CD4-positive, CD25-positive, alpha-beta regulatory T cell (primary cell): ENCODE results near the gene ARHGDIA. TPM values are rescaled to one million over a fixed set of nuclear protein-coding genes. Genes with fewer than 3 reads are reported as not detected.

Experiments used
- ATAC-seq, 2 donors: fragments of 150-1000 bp; cut with Tn5 transposase; one replicate each; pipeline ENCODE4 v1.10.0; 2021; ENCODE audit warnings: low read depth in 2 of 2, moderate number of reproducible peaks in 2 of 2, moderate library complexity in 1 of 2
- DNase-seq, 3 donors: peaks; one replicate each; pipeline versions ENCODE4 v3.0.0 to v3.0.0-alpha.2; 2012 to 2022; ENCODE audit warnings: mixed read lengths in 1 of 3
- H3K27ac ChIP-seq: one replicate; pipeline ENCODE4 v1.7.0; 2013; ENCODE audit warnings: mild to moderate bottlenecking, low read length; ENCODE audit not compliant: insufficient read depth, poor library complexity, severe bottlenecking
- H3K27me3 ChIP-seq: one replicate; pipeline ENCODE4 v1.7.0; 2013; ENCODE audit warnings: low read length; ENCODE audit not compliant: control insufficient read depth, insufficient read depth
- H3K36me3 ChIP-seq: one replicate; pipeline ENCODE4 v1.7.0; 2013; ENCODE audit warnings: mild to moderate bottlenecking, low read length, moderate library complexity; ENCODE audit not compliant: control insufficient read depth, insufficient read depth
- H3K4me1 ChIP-seq: 2 replicates; pipeline ENCODE4 v1.7.0; 2013; ENCODE audit warnings: mild to moderate bottlenecking, low read length; ENCODE audit not compliant: insufficient read depth, control insufficient read depth, poor library complexity, severe bottlenecking
- H3K4me3 ChIP-seq: one replicate; pipeline ENCODE4 v1.7.0; 2013; ENCODE audit warnings: low read depth, mild to moderate bottlenecking, low read length, moderate library complexity
- H3K9me3 ChIP-seq, 2 experiments: 1 replicate in 1 of 2; 2 replicates in 1 of 2; pipeline ENCODE4 v1.7.0; 2013; ENCODE audit warnings: low read length in 2 of 2, mild to moderate bottlenecking in 1 of 2, moderate library complexity in 1 of 2; ENCODE audit not compliant: control insufficient read depth in 2 of 2
- H3K27ac Mint-ChIP-seq, 3 donors: one replicate each; pipeline ENCODE4 v1.8.0; 2020 to 2022; ENCODE audit warnings: mild to moderate bottlenecking in 3 of 3, mixed read lengths in 3 of 3, moderate library complexity in 2 of 3
- H3K27me3 Mint-ChIP-seq: one replicate; pipeline ENCODE4 v1.8.0; 2022; ENCODE audit warnings: mild to moderate bottlenecking, mixed read lengths
- H3K36me3 Mint-ChIP-seq: one replicate; pipeline ENCODE4 v1.8.0; 2020; ENCODE audit warnings: mixed read lengths
- H3K4me1 Mint-ChIP-seq, 4 donors: one replicate each; pipeline ENCODE4 v1.8.0; 2020 to 2022; ENCODE audit warnings: mixed read lengths in 4 of 4, mild to moderate bottlenecking in 1 of 4
- H3K4me3 Mint-ChIP-seq, 4 donors: one replicate each; pipeline ENCODE4 v1.8.0; 2020 to 2022; ENCODE audit warnings: mild to moderate bottlenecking in 4 of 4, mixed read lengths in 4 of 4, moderate library complexity in 3 of 4
- H3K9me3 Mint-ChIP-seq, 7 donors: one replicate each; pipeline ENCODE4 v1.8.0; 2020 to 2022; ENCODE audit warnings: mixed read lengths in 7 of 7, mild to moderate bottlenecking in 3 of 7, moderate library complexity in 2 of 7
- polyA plus RNA-seq, 4 donors: library from polyadenylated mRNA; unstranded; fragments of 300-500 nt; fragmentation: Illumina TruSeq; gene quantifications; one replicate each; pipeline ENCODE4 v1.2.3, GENCODE V29; 2021
- total RNA-seq: library from RNA; stranded (reverse); gene quantifications from one replicate; pipeline ENCODE4 v1.2.3, GENCODE V29; 2022

Gene ARHGDIA
- total and polyA plus RNA-seq, 5 donors from 2014 or later = 91.4 to 578 (median 107) TPM

DNA sequence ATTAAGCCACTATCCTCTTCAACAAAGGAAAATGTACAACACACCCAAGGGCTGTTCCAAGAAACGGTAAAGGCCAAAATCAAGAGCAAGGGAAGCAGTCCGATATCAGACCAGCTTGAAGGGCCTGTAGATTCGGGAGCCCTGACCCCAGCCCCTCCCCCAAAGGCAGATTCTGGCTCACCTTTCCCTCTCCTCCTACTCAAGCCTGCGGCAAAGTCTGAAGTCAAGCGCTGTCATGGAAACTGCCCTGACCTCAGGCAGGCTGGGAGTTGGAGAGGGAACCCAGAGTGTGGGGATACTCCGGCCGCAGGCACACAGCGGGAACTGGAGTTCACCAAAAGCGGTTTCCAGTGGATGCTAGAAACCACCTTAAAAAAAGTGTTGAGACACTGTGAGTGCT lies 18.5 kb upstream of the ARHGDIA start:
- H3K36me3 Mint-ChIP-seq = peaks cover 17% of the 10 kb centered on the region
- Histone ChIP-seq H3K27ac (peak overlapping the region; percentile 85), H3K36me3 (peaks cover 44% of the 10 kb centered on the region), H3K4me3 (peak overlapping the region; percentile 65), H3K27me3 (no peaks in the 10 kb centered on the region), H3K9me3 (no peaks in the 10 kb centered on the region), H3K4me1 (peaks cover 22% of the 10 kb centered on the region)
- H3K4me3 Mint-ChIP-seq = peak overlapping the region; percentile 64 to 96 (median 90)
- H3K27me3 Mint-ChIP-seq = no peaks in the 10 kb centered on the region
- ATAC-seq (no peak), DNase-seq (no peak)
- H3K4me1 Mint-ChIP-seq = peaks cover 0 to 34% (median 4%) of the 10 kb centered on the region in 4 donors
- H3K9me3 Mint-ChIP-seq = no peaks in the 10 kb centered on the region
- H3K27ac Mint-ChIP-seq = no peak overlapping the region

DNA sequence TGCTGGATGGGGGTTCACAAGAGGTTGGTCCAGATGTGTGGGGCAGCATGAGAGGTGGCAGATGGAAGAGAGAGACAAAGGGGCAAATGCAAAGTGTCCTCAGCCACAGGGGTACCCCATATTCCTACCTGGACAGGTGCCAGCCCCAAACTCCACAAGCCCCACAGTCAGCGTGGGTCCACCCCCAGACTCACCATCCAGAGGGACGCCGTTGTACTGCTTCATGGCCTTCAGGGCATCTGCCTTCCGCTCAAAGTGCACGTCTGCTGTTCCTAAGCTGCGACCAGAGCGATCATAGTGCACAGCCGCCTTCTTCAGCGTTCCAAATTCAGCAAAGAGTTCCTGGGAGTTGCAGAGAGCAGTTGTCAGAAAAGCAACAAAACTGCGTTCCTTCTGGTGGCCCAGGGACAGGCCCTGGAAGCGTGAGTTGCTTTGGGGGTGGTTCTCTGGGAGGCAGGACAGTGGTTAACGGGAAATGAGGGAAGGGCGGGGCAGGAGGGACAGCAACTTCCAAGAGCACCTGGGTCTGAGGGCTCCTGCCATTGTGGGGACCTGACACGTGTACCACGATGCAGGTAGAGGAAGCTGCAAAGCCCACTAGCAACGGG lies 18.0 kb upstream of the ARHGDIA start:
- no peaks in the 10 kb centered on the region for H3K27me3 ChIP-seq
- H3K4me1 ChIP-seq = peaks cover 22% of the 10 kb centered on the region
- no peaks in the 10 kb centered on the region for H3K9me3 Mint-ChIP-seq
- H3K27ac Mint-ChIP-seq = no peak overlapping the region
- no peak overlapping the region for H3K27ac ChIP-seq
- peaks cover 0 to 34% (median 4%) of the 10 kb centered on the region in 4 donors for H3K4me1 Mint-ChIP-seq
- H3K36me3 ChIP-seq = peaks cover 42% of the 10 kb centered on the region
- H3K9me3 ChIP-seq = no peaks in the 10 kb centered on the region
- ATAC-seq (no peak), DNase-seq (no peak)
- H3K36me3 Mint-ChIP-seq = peaks cover 17% of the 10 kb centered on the region
- peak overlapping the region; percentile 58 to 96 (median 70) for H3K4me3 Mint-ChIP-seq
- H3K27me3 Mint-ChIP-seq = no peaks in the 10 kb centered on the region
- H3K4me3 ChIP-seq = no peak overlapping the region

DNA sequence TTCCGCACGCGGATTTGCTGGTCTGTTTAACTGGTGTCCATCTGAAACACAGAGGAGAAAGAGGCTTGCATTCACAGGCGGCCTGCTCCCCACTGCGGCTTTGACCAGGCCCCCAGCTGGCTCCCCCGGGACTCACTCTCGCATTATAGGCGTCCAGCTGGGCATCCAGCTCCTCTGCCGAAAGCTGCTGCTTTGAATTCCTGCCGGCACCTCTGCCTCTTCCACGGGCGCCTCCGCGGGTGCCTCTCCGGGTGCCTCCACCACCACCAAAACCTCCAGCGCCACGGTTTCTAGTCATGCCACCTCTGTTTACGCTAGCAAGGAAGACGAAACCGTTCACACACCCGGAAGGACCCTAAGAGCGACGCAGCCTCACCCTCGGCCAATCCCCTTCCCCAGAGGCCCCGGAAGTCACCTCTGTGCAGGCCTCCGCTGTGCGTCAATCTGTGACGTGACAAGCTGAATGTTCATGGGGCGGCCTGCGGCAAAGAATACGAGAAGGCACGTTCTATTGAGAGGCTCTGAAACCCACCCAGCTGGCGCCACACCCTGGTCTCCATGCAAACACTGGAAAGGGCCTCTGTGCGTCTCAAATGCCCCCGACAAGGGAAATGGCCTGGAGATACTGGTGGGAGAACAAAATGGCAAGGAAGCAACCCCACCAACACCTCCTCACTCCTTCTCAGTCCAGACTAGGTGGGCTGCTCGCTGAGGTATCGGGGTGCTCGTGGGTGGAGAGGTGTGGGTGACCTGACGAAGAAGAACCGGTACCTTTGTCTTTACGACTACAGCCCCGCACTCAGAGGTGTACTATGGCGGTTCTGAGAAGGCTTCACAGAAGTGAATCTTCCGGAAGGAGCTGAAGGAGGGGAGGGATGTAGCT lies 17.2 kb upstream of the ARHGDIA start:
- DNase-seq (no peak), ATAC-seq (no peak)
- Mint-ChIP-seq H3K9me3 (no peaks in the 10 kb centered on the region), H3K27me3 (no peaks in the 10 kb centered on the region), H3K4me1 (peaks cover 0 to 30% (median 4%) of the 10 kb centered on the region in 4 donors), H3K4me3 (peak overlapping the region; percentile 48 to 96 (median 64)), H3K27ac (peak overlapping the region in 1 of 3 donors; percentile 66), H3K36me3 (peaks cover 17% of the 10 kb centered on the region)
- H3K27ac ChIP-seq = no peak overlapping the region
- peaks cover 42% of the 10 kb centered on the region for H3K36me3 ChIP-seq
- H3K4me1 ChIP-seq = peaks cover 22% of the 10 kb centered on the region
- H3K27me3 ChIP-seq = no peaks in the 10 kb centered on the region
- no peaks in the 10 kb centered on the region for H3K9me3 ChIP-seq
- H3K4me3 ChIP-seq = no peak overlapping the region

DNA sequence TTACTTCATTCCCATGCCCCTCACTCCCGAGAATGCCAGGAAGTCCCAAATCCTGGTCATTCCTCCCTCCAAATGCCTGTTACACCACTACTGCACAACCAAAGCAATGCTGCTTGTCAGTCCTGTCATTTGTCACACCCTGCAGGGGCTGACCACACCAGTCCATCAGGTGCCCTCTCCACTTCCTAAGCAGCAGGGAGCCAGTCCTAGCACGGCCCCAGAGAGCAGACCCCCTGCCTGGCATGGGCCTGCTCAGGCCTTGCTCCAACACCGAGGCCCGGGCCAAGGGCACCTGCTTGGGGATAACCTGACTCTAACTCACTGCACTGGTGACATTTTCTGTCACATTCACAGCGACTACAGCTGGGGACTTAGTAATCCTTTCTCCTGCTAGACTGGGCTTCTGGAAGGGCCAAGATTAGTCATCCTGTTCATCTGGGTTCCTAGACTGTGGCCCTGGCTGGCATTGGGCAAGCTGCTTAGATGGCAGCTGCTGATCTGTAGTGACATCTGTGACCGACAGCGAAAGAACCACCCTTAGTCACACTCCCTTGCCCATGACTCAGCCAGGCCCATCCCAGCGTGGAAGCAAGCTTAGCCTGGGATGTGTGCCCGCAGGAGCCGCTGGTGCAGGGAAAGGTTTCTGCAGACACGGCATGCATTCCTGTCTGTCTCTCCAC lies 14.9 kb upstream of the ARHGDIA start:
- peaks cover 47% of the 10 kb centered on the region for H3K36me3 ChIP-seq
- Mint-ChIP-seq H3K27me3 (no peaks in the 10 kb centered on the region), H3K4me3 (peak overlapping the region in 1 of 4 donors; percentile 63), H3K9me3 (no peaks in the 10 kb centered on the region), H3K27ac (peak overlapping the region in 2 of 3 donors; percentile 75 to 92), H3K4me1 (peaks cover 0 to 21% (median 4%) of the 10 kb centered on the region in 4 donors), H3K36me3 (peaks cover 22% of the 10 kb centered on the region)
- H3K27me3 ChIP-seq = no peaks in the 10 kb centered on the region
- peaks cover 16% of the 10 kb centered on the region for H3K4me1 ChIP-seq
- DNase-seq (no peak), ATAC-seq (no peak)
- no peaks in the 10 kb centered on the region for H3K9me3 ChIP-seq
- H3K27ac ChIP-seq = no peak overlapping the region
- no peak overlapping the region for H3K4me3 ChIP-seq

DNA sequence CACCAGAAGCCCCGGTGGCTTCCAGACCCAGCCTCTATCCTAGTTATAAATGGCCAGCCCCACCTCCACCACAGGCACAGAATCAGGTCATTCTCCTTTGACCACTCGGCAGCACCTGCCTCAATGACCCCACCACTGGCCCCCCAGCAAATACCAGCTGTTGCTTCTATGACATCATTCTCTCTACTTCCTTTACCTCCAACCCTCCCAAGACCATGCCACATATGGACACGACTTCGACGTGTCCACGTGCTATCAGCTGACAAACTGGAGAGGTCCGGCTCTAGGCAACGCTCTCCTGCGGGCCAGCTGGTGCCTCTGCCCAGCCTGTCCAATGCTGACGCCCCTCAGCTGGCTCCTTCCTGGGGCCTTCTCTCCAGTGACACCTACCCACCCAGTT lies 14.3 kb upstream of the ARHGDIA start:
- Histone ChIP-seq H3K27me3 (no peaks in the 10 kb centered on the region), H3K4me1 (peaks cover 11% of the 10 kb centered on the region), H3K36me3 (peaks cover 47% of the 10 kb centered on the region), H3K9me3 (no peaks in the 10 kb centered on the region), H3K4me3 (no peak overlapping the region), H3K27ac (no peak overlapping the region)
- H3K9me3 Mint-ChIP-seq = no peaks in the 10 kb centered on the region
- H3K4me3 Mint-ChIP-seq = peak overlapping the region in 2 of 4 donors; percentile 63 to 66
- no peaks in the 10 kb centered on the region for H3K27me3 Mint-ChIP-seq
- peak overlapping the region in 2 of 3 donors; percentile 75 to 92 for H3K27ac Mint-ChIP-seq
- peaks cover 0 to 20% (median 4%) of the 10 kb centered on the region in 4 donors for H3K4me1 Mint-ChIP-seq
- H3K36me3 Mint-ChIP-seq = peaks cover 22% of the 10 kb centered on the region
- DNase-seq = no peak
- ATAC-seq = no peak

DNA sequence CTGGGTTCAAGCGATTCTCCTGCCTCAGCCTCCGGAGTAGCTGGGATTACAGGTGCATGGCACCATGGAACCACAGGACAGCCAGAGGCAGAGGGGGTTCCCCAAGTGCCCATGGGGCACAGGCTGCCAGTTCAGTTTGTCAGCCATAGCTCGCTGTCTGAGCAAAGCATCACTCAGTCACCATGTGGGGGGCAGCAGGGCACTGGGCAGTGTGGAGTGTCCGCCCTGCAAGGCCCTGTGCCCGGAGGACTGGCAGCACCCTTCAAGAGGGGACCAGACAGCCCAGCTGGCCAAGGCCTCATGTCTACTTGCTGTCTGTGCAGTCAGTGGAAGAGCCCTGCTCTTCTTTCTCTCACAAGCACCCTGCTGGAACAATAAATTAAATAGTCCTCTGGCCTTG lies 13.8 kb upstream of the ARHGDIA start:
- H3K4me1 ChIP-seq = peaks cover 6% of the 10 kb centered on the region
- Mint-ChIP-seq H3K27ac (no peak overlapping the region), H3K9me3 (no peaks in the 10 kb centered on the region), H3K27me3 (no peaks in the 10 kb centered on the region), H3K36me3 (peaks cover 22% of the 10 kb centered on the region), H3K4me1 (peaks cover 0 to 16% (median 4%) of the 10 kb centered on the region in 4 donors), H3K4me3 (peak overlapping the region in 1 of 4 donors; percentile 63)
- DNase-seq = no peak
- H3K9me3 ChIP-seq = no peaks in the 10 kb centered on the region
- H3K27me3 ChIP-seq = no peaks in the 10 kb centered on the region
- ATAC-seq = no peak
- H3K4me3 ChIP-seq = no peak overlapping the region
- H3K27ac ChIP-seq = no peak overlapping the region
- peaks cover 47% of the 10 kb centered on the region for H3K36me3 ChIP-seq

DNA sequence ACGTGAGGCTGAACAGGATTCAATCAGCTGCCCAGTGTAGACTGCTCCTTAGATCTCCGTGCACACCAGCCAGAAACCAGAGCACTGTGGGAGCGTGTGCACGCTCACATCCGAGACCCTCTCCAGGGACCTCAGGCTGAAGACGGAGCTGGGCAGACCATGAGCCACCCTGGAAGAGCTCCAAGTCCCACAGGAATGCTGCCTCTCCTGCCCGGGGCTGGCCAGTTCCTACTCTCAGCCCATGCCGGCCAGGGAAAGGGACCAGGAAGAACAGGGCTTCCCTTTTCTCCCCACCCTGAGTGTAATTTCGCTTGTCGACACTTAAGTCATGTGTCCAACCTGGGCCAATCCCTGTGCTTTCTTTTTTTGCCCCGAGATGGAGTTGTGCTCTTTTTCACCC lies 13.4 kb upstream of the ARHGDIA start:
- Mint-ChIP-seq H3K9me3 (no peaks in the 10 kb centered on the region), H3K36me3 (peaks cover 22% of the 10 kb centered on the region), H3K27ac (no peak overlapping the region), H3K4me3 (no peak overlapping the region), H3K4me1 (peaks cover 0 to 16% (median 4%) of the 10 kb centered on the region in 4 donors), H3K27me3 (no peaks in the 10 kb centered on the region)
- Histone ChIP-seq H3K4me1 (peaks cover 2% of the 10 kb centered on the region), H3K36me3 (peaks cover 45% of the 10 kb centered on the region), H3K27ac (peak overlapping the region; percentile 8), H3K4me3 (no peak overlapping the region), H3K9me3 (no peaks in the 10 kb centered on the region), H3K27me3 (no peaks in the 10 kb centered on the region)
- no peak for ATAC-seq
- DNase-seq = no peak
